D341Med (cell line): ENCODE results near the gene ZNF827.
A peak's percentile ranks its signal among the peaks of the same experiment; 100 is the strongest.

Experiments
- DNase-seq: peaks from one replicate; pipeline ENCODE4 v3.0.0; 2012; ENCODE audit warnings: low spot score

ZNF827 gene

GRCh38 chr4:145933134-145933533 lies 5.5 kb downstream of the ZNF827 start:
- no peak for DNase-seq

GRCh38 chr4:145931403-145931802 lies 7.2 kb downstream of the ZNF827 start:
- DNase-seq = no peak

GRCh38 chr4:145930592-145930991 lies 8.0 kb downstream of the ZNF827 start:
- no peak for DNase-seq

- no peak for DNase-seq
Observed at GRCh38 chr4:145929415-145930178, 9.0 kb downstream of the ZNF827 start.

- DNase-seq = no peak
Observed at GRCh38 chr4:145928748-145929147, 9.9 kb downstream of the ZNF827 start.

GRCh38 chr4:145927030-145927429 lies 11.6 kb downstream of the ZNF827 start:
- DNase-seq = no peak

- peak; percentile 74 for DNase-seq
Observed at GRCh38 chr4:145921231-145921630, 17.4 kb downstream of the ZNF827 start.

- DNase-seq = no peak
Observed at GRCh38 chr4:145920205-145920604, 18.4 kb downstream of the ZNF827 start.

GRCh38 chr4:145912376-145912775 lies 26.2 kb downstream of the ZNF827 start:
- no peak for DNase-seq

GRCh38 chr4:145909773-145910172 lies 28.9 kb downstream of the ZNF827 start:
- DNase-seq = no peak

GRCh38 chr4:145909281-145909715 lies 29.3 kb downstream of the ZNF827 start:
- peak; percentile 40 for DNase-seq

GRCh38 chr4:145907812-145908211 lies 30.8 kb downstream of the ZNF827 start:
- no peak for DNase-seq

GRCh38 chr4:145907390-145907789 lies 31.2 kb downstream of the ZNF827 start:
- DNase-seq = no peak

- no peak for DNase-seq
Observed at GRCh38 chr4:145904413-145905177, 34.0 kb downstream of the ZNF827 start.

GRCh38 chr4:145902522-145902921 lies 36.1 kb downstream of the ZNF827 start:
- no peak for DNase-seq

GRCh38 chr4:145899886-145900460 lies 38.6 kb downstream of the ZNF827 start:
- DNase-seq = no peak

- DNase-seq = no peak
Observed at GRCh38 chr4:145898926-145899531, 39.6 kb downstream of the ZNF827 start.

GRCh38 chr4:145898466-145898865 lies 40.2 kb downstream of the ZNF827 start:
- DNase-seq = no peak

- DNase-seq = no peak
Observed at GRCh38 chr4:145895056-145895455, 43.6 kb downstream of the ZNF827 start.

- no peak for DNase-seq
Observed at GRCh38 chr4:145891958-145892357, 46.7 kb downstream of the ZNF827 start.

GRCh38 chr4:145890689-145891088 lies 47.9 kb downstream of the ZNF827 start:
- no peak for DNase-seq

GRCh38 chr4:145888393-145888792 lies 50.2 kb downstream of the ZNF827 start:
- DNase-seq = no peak
